Choroid plexus epithelial cell (primary cell): ENCODE measurements around the gene DAPK1.

Source experiments
- DNase-seq: peaks from one replicate; pipeline ENCODE4 v3.0.0-alpha.2; 2010; ENCODE audit warnings: low read depth
- H3K4me3 ChIP-seq: 2 replicates; pipeline ENCODE4 v1.5.1; 2011; ENCODE audit warnings: low read depth, mild to moderate bottlenecking, control low read depth, low read length, moderate library complexity
- CTCF ChIP-seq: conservative IDR thresholded peaks from 2 replicates; pipeline ENCODE4 v1.5.1; 2011; ENCODE audit warnings: low read depth, mild to moderate bottlenecking, control low read depth, inconsistent platforms, low read length, moderate library complexity

The DAPK1 gene

GRCh38 chr9:87704342-87704741 lies 206.7 kb downstream of the DAPK1 start:
- no peak for DNase-seq
- no peak for TF ChIP-seq CTCF
- no peak overlapping the region for H3K4me3 ChIP-seq

- TF ChIP-seq CTCF: no peak
- H3K4me3 ChIP-seq: no peak overlapping the region
Observed at GRCh38 chr9:87706066-87706739, 208.5 kb downstream of the DAPK1 start.

GRCh38 chr9:87707805-87708506 lies 210.3 kb downstream of the DAPK1 start:
- no peak overlapping the region for H3K4me3 ChIP-seq
- peak; percentile 55 for DNase-seq
- TF ChIP-seq CTCF: no peak

More at GRCh38 chr9:87706066-87706739, 208.5 kb downstream of the DAPK1 start:
- DNase-seq: no peak

DNA sequence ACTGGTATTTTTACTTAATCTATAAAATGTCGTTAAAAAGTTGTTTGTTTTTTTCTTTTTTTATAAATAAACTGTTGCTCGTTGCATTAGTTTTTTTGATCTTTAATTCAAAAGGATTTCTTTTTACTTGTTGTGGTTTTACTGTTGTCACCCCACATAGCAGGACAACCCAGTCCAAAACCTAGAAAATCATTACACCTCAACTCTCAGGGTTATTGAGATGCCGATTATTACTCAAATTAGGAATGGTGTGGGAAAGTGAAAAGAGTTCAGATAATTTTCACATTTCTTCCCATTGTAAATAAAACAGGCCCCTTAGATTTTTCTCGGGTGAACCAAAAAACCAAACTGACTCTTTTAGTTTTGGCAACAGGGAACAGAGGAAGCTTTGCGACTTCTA lies 210.9 kb downstream of the DAPK1 start:
- TF ChIP-seq CTCF: no peak
- H3K4me3 ChIP-seq: no peak overlapping the region
- DNase-seq: no peak

GRCh38 chr9:87708986-87709728 lies 211.5 kb downstream of the DAPK1 start:
- DNase-seq: no peak
- no peak overlapping the region for H3K4me3 ChIP-seq
- TF ChIP-seq CTCF: no peak

DNA sequence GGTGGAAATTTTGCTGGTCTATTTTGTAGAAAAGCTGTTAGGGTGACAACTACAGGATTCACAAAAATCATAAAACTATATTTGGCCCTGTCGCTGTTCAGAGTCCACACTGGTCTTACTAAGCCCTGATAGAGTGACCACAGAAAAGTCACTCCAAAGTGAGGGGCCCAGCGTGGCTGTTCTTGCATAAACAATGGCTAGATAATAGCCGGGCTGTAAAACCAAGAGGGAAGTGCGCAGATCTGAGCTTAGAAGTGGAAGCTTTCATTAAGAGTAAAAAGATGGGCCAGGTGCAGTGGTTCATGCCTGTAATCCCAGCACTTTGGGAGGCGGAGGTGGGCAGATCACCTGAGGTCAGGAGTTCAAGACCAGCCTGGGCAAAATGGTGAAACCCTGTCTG lies 212.8 kb downstream of the DAPK1 start:
- no peak for DNase-seq
- no peak overlapping the region for H3K4me3 ChIP-seq
- TF ChIP-seq CTCF: no peak
